ENCODE results near the gene TBCC. TPM values are rescaled to one million over a fixed set of nuclear protein-coding genes. Genes with fewer than 3 reads are reported as not detected.

TBCC gene
- total and polyA plus RNA-seq, 2 of the 13 experiments (the other 11 are each of a cell fraction or from before 2014, with no cell fraction given) = 14.8 to 36.1 TPM

DNA sequence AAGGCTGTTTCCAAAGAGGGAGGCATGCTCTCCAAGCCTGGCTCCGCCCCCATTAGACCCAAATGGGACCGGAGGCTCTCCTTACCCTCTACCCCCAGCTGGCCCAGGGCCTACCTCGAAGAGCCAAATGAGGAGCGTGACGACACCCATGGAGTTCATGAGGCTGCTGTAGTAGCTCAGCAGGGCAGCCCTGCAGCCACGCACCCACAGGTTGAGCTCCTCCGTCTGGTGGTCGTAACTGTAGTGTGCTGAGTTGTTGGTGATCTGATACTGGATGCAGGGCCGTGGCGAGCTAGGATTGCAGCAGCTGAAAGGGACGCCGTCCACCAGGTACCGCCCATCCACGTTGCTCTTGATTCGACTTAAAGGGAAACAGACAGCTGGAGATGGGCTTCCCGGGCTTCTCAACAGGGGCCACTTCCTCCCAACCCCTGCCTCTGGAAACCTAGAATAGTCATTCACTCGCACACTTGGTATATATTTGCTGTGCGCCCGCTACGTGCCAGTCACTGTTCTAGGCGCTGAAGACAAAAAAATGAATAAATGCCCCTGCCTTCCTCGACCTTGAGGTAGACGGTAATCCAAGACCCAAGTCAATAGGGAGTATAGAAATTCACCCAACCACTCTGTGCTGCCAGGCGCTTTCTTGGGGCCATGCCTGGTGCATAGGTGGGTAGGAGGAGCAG lies 41.5 kb downstream of the TBCC start (continued):
- TF ChIP-seq, protein P1, sequence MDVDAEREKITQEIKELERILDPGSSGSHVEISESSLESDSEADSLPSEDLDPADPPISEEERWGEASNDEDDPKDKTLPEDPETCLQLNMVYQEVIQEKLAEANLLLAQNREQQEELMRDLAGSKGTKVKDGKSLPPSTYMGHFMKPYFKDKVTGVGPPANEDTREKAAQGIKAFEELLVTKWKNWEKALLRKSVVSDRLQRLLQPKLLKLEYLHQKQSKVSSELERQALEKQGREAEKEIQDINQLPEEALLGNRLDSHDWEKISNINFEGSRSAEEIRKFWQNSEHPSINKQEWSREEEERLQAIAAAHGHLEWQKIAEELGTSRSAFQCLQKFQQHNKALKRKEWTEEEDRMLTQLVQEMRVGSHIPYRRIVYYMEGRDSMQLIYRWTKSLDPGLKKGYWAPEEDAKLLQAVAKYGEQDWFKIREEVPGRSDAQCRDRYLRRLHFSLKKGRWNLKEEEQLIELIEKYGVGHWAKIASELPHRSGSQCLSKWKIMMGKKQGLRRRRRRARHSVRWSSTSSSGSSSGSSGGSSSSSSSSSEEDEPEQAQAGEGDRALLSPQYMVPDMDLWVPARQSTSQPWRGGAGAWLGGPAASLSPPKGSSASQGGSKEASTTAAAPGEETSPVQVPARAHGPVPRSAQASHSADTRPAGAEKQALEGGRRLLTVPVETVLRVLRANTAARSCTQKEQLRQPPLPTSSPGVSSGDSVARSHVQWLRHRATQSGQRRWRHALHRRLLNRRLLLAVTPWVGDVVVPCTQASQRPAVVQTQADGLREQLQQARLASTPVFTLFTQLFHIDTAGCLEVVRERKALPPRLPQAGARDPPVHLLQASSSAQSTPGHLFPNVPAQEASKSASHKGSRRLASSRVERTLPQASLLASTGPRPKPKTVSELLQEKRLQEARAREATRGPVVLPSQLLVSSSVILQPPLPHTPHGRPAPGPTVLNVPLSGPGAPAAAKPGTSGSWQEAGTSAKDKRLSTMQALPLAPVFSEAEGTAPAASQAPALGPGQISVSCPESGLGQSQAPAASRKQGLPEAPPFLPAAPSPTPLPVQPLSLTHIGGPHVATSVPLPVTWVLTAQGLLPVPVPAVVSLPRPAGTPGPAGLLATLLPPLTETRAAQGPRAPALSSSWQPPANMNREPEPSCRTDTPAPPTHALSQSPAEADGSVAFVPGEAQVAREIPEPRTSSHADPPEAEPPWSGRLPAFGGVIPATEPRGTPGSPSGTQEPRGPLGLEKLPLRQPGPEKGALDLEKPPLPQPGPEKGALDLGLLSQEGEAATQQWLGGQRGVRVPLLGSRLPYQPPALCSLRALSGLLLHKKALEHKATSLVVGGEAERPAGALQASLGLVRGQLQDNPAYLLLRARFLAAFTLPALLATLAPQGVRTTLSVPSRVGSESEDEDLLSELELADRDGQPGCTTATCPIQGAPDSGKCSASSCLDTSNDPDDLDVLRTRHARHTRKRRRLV (CRISPR knock-in tag; IDR thresholded peaks at IDR 0.05) = peak; percentile 69; the same call in 1 of the 2 replicates
- no peak for TF ChIP-seq ZBTB3 (CRISPR knock-in tag; IDR thresholded peaks at IDR 0.05; ENCODE audit: borderline replicate concordance, low read depth)
- no peak for TF ChIP-seq KDM4B (CRISPR knock-in tag; IDR thresholded peaks at IDR 0.05)
- TF ChIP-seq, protein P2, sequence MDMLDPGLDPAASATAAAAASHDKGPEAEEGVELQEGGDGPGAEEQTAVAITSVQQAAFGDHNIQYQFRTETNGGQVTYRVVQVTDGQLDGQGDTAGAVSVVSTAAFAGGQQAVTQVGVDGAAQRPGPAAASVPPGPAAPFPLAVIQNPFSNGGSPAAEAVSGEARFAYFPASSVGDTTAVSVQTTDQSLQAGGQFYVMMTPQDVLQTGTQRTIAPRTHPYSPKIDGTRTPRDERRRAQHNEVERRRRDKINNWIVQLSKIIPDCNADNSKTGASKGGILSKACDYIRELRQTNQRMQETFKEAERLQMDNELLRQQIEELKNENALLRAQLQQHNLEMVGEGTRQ (IDR thresholded peaks at IDR 0.05; ENCODE audit: low read depth, low read length) = no peak
- TF ChIP-seq, protein P2 (CRISPR knock-in tag; IDR thresholded peaks at IDR 0.05; ENCODE audit: borderline replicate concordance) = no peak
- TF ChIP-seq ZFX (CRISPR knock-in tag; IDR thresholded peaks at IDR 0.05; ENCODE audit: low read depth) = peak; percentile 30; the same call in 1 of the 2 replicates
- no peak for TF ChIP-seq U2AF2 (IDR thresholded peaks at IDR 0.05; ENCODE audit: low read depth, low read length)
- 0 out of 2 replicates have a peak, but pooled peaks have one; percentile 37 for TF ChIP-seq ZNF230 (CRISPR knock-in tag; IDR thresholded peaks at IDR 0.05)
- TF ChIP-seq KAT8 (CRISPR knock-in tag; IDR thresholded peaks at IDR 0.05) = no peak
- no peak for TF ChIP-seq SUZ12 (IDR thresholded peaks at IDR 0.05; ENCODE audit: low read depth, low read length)
- TF ChIP-seq TBX3 (IDR thresholded peaks at IDR 0.05; ENCODE audit: borderline replicate concordance) = no peak
- no peak for TF ChIP-seq ZNF546 (CRISPR knock-in tag; conservative IDR thresholded peaks at IDR 0.05)
- TF ChIP-seq, protein P3, sequence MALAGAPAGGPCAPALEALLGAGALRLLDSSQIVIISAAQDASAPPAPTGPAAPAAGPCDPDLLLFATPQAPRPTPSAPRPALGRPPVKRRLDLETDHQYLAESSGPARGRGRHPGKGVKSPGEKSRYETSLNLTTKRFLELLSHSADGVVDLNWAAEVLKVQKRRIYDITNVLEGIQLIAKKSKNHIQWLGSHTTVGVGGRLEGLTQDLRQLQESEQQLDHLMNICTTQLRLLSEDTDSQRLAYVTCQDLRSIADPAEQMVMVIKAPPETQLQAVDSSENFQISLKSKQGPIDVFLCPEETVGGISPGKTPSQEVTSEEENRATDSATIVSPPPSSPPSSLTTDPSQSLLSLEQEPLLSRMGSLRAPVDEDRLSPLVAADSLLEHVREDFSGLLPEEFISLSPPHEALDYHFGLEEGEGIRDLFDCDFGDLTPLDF (CRISPR knock-in tag; IDR thresholded peaks at IDR 0.05) = no peak
- TF ChIP-seq, protein P4, sequence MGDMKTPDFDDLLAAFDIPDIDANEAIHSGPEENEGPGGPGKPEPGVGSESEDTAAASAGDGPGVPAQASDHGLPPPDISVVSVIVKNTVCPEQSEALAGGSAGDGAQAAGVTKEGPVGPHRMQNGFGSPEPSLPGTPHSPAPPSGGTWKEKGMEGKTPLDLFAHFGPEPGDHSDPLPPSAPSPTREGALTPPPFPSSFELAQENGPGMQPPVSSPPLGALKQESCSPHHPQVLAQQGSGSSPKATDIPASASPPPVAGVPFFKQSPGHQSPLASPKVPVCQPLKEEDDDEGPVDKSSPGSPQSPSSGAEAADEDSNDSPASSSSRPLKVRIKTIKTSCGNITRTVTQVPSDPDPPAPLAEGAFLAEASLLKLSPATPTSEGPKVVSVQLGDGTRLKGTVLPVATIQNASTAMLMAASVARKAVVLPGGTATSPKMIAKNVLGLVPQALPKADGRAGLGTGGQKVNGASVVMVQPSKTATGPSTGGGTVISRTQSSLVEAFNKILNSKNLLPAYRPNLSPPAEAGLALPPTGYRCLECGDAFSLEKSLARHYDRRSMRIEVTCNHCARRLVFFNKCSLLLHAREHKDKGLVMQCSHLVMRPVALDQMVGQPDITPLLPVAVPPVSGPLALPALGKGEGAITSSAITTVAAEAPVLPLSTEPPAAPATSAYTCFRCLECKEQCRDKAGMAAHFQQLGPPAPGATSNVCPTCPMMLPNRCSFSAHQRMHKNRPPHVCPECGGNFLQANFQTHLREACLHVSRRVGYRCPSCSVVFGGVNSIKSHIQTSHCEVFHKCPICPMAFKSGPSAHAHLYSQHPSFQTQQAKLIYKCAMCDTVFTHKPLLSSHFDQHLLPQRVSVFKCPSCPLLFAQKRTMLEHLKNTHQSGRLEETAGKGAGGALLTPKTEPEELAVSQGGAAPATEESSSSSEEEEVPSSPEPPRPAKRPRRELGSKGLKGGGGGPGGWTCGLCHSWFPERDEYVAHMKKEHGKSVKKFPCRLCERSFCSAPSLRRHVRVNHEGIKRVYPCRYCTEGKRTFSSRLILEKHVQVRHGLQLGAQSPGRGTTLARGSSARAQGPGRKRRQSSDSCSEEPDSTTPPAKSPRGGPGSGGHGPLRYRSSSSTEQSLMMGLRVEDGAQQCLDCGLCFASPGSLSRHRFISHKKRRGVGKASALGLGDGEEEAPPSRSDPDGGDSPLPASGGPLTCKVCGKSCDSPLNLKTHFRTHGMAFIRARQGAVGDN (CRISPR knock-in tag; IDR thresholded peaks at IDR 0.05) = peak; percentile 54
- TF ChIP-seq STAT5B (CRISPR knock-in tag; IDR thresholded peaks at IDR 0.05) = no peak
- TF ChIP-seq ATF7-NPFF (CRISPR knock-in tag; IDR thresholded peaks at IDR 0.05; ENCODE audit: low read depth) = 0 out of 2 replicates have a peak, but pooled peaks have one; percentile 28
- TF ChIP-seq POLR2A (IDR thresholded peaks at IDR 0.05; ENCODE audit: insufficient read depth in 1 of 2, low read depth in 2 of 2, low read length in 2 of 2) = peak in 1 of 2 experiments; percentile 21; a peak in 1 of 4 replicates
